HG02973 (cell line): ENCODE measurements around the gene BLMH.
"Not testable (repeated sequence)": the region's sequence is repeated elsewhere in the genome, so short reads cannot be mapped to it uniquely, and the experiment has no call there.

ENCODE experiments used
- ATAC-seq: cut with Tn5 transposase; IDR thresholded peaks from one replicate; pipeline ENCODE4 v1.9.1; 2021; ENCODE audit warnings: moderate library complexity; ENCODE audit not compliant: unreplicated experiment

BLMH gene

GRCh38 chr17:30209930-30210329 is 81.8 kb downstream of the BLMH start:
- no peak for ATAC-seq

- no peak for ATAC-seq
These were observed 83.5 kb downstream of the BLMH start for GRCh38 chr17:30208214-30208613.

DNA sequence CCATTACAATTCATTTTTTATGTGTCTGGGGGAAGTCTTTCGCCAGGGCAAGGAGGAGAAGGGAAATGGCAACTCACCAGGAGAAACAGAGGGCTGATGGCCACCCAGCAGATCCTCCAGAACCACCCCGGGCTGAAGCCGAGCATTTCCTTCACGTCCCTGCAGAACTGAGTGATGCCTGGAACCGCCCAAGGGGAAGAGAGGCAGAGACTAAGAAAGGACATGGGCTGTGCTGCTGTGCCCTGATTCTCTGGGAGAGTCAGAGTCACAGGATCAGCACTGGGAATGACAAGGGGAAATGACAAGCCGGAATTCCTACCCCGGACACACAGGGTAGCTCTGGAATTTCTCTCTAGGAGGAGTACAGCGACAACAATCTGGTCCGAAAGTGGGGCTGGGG is 84.1 kb downstream of the BLMH start:
- ATAC-seq, result no peak

- ATAC-seq, result no peak
These were observed 88.2 kb downstream of the BLMH start for GRCh38 chr17:30203471-30203981.

- not testable (repeated sequence) for ATAC-seq
These were observed 91.1 kb downstream of the BLMH start for GRCh38 chr17:30200656-30201055.

- no peak for ATAC-seq
These were observed 91.6 kb downstream of the BLMH start for GRCh38 chr17:30200106-30200505.

DNA sequence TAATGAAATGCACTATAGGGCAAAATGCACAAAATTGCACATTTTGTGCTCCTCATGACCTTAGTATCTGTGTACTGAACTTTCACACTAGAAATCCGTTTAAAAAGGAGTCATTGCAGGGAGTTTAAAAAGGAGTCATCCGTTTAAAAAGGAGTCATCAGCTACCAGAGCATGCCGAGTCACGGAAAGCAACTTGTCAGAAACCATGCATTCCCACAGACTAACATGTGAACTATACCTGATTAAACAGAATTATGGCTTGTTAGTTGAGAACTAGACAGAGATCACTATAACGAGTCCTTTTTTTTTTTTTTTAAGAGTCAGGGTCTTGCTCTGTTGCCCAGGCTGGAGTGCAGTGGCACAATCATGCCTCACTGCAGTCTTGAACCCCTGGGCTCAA is 92.1 kb downstream of the BLMH start:
- ATAC-seq, result no peak
